ENCODE measurements around the gene FOXN3.

FOXN3 gene

GRCh38 chr14:89370781-89371180 is 46.3 kb downstream of the FOXN3 start:
- no peak for TF ChIP-seq CTCF (IDR thresholded peaks at IDR 0.05; ENCODE audit: low read depth, low read length, missing control alignments)
- H3K27ac ChIP-seq, result no peak overlapping the region
- in situ Hi-C loops (cut with HindIII; ENCODE audit: low pct_ligation_motif_present, low sequenced_read_pairs), result no loop called here

GRCh38 chr14:89370381-89370780 is 46.7 kb downstream of the FOXN3 start:
- no peak for DNase-seq
- in situ Hi-C loops (cut with HindIII; ENCODE audit: low pct_ligation_motif_present, low sequenced_read_pairs), result no loop called here
- Histone ChIP-seq H3K27ac (no peak overlapping the region), H3K4me3 (ENCODE audit: low read depth, low read length) (no peak overlapping the region), H3K27me3 (replicated peaks) (no peaks in the 10 kb centered on the region), H3K36me3 (replicated peaks) (no peaks in the 10 kb centered on the region)
- no peak for TF ChIP-seq CTCF (IDR thresholded peaks at IDR 0.05; ENCODE audit: low read depth, low read length, missing control alignments)

More at GRCh38 chr14:89370781-89371180, 46.3 kb downstream of the FOXN3 start:
- no peak for DNase-seq
- no peak overlapping the region for H3K4me3 ChIP-seq (ENCODE audit: low read depth, low read length)
- H3K27me3 ChIP-seq (replicated peaks), result no peaks in the 10 kb centered on the region
- no peaks in the 10 kb centered on the region for H3K36me3 ChIP-seq (replicated peaks)

- TF ChIP-seq CTCF (IDR thresholded peaks at IDR 0.05; ENCODE audit: low read depth, low read length, missing control alignments), result no peak
- no peaks in the 10 kb centered on the region for H3K36me3 ChIP-seq (replicated peaks)
- no peak overlapping the region for H3K4me3 ChIP-seq (ENCODE audit: low read depth, low read length)
- DNase-seq, result no peak
- no peak overlapping the region for H3K27ac ChIP-seq
- no peaks in the 10 kb centered on the region for H3K27me3 ChIP-seq (replicated peaks)
- in situ Hi-C loops (cut with HindIII; ENCODE audit: low pct_ligation_motif_present, low sequenced_read_pairs), result no loop called here
Observed at GRCh38 chr14:89369656-89370055, 47.4 kb downstream of the FOXN3 start.

DNA sequence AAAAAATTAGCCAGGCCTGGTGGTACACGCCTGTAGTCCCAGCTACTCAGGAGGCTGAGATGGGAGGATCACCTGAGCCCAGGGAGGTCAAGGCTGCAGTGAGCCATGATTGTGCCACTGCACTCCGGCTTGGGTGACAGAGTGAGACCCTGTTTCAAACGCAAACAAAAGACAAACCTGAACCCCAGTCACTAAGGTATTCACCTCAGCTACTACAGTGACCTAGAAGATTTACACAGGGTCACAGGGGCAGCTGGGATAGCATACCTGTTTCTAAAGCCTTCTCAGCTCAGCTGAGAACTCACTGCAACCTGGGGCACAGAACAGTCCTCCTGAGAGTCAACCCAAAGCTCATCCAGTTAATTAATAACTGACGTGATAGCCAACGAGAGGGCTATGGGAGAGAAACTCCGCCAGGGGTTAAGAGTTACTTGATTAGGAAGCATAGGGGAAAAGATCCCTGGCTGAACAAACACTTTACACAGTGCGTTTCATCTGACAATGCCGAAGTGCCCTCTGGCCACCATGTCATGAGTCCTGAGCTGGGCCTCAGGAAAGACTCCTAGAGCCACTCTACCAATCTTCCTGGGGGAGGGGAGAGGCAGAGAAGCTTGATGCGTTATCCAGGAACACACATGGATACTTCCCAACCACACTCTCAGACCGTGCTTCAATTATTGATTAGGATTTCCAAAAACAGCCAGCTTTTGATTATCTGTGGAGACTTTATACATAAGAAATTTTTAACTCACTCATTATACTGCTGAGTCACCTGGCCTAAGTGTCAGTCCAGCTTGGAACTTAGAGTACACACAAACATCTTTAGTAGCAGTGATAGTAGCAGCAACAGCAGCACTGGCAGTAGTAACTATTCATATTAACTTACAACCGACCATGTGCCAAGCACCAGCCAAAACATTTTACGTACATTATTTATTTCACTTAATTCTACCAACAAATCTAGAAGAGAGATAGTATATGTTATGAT is 48.2 kb downstream of the FOXN3 start:
- H3K27ac ChIP-seq, result no peak overlapping the region

GRCh38 chr14:89367779-89368120 is 49.3 kb downstream of the FOXN3 start:
- H3K4me3 ChIP-seq (ENCODE audit: low read depth, low read length), result no peak overlapping the region
- no peak for TF ChIP-seq CTCF (IDR thresholded peaks at IDR 0.05; ENCODE audit: low read depth, low read length, missing control alignments)
- DNase-seq, result no peak
- H3K27ac ChIP-seq, result no peak overlapping the region
- no peaks in the 10 kb centered on the region for H3K27me3 ChIP-seq (replicated peaks)
- in situ Hi-C loops (cut with HindIII; ENCODE audit: low pct_ligation_motif_present, low sequenced_read_pairs), result no loop called here
- H3K36me3 ChIP-seq (replicated peaks), result no peaks in the 10 kb centered on the region

More for the DNA sequence above, 48.2 kb downstream of the FOXN3 start:
- Histone ChIP-seq H3K36me3 (replicated peaks) (no peaks in the 10 kb centered on the region), H3K4me3 (ENCODE audit: low read depth, low read length) (no peak overlapping the region), H3K27me3 (replicated peaks) (no peaks in the 10 kb centered on the region)
- in situ Hi-C loops (cut with HindIII; ENCODE audit: low pct_ligation_motif_present, low sequenced_read_pairs), result no loop called here
- no peak for TF ChIP-seq CTCF (IDR thresholded peaks at IDR 0.05; ENCODE audit: low read depth, low read length, missing control alignments)
- DNase-seq, result no peak
